Left lung (tissue), 10 donors: ENCODE data around the gene EHMT1. TPM values are rescaled to one million over a fixed set of nuclear protein-coding genes. Genes with fewer than 3 reads are reported as not detected.

Experiments
- ATAC-seq: fragments of 200-7000 bp; cut with Tn5 transposase; one replicate; pipeline ENCODE4 v1.9.1; 2020; ENCODE audit warnings: moderate library complexity
- DNase-seq, 4 donors: peaks; one replicate each; pipeline ENCODE4 v3.0.0-alpha.2; 2013 to 2020
- H3K27ac ChIP-seq, 2 donors: fragments of 200-600 bp; sonication (generic) in 1 of 2; one replicate each; pipeline versions ENCODE4 v1.5.0 to v1.8.0; 2020 to 2021
- H3K27me3 ChIP-seq, 2 donors: fragments of 200-600 bp; sonication (generic) in 1 of 2; one replicate each; pipeline versions ENCODE4 v1.5.0 to v1.8.0; 2020 to 2021
- H3K36me3 ChIP-seq, 2 donors: fragments of 200-600 bp; sonication (generic) in 1 of 2; one replicate each; pipeline versions ENCODE4 v1.5.0 to v1.8.0; 2020 to 2021
- H3K4me1 ChIP-seq, 2 donors: fragments of 200-600 bp; one replicate each; pipeline ENCODE4 v1.8.0; 2021
- H3K4me3 ChIP-seq, 2 donors: fragments of 200-600 bp; sonication (generic) in 1 of 2; one replicate each; pipeline versions ENCODE4 v1.5.0 to v1.8.0; 2020 to 2021; ENCODE audit warnings: mild to moderate bottlenecking in 1 of 2
- H3K9me3 ChIP-seq, 2 donors: fragments of 200-600 bp; sonication (generic) in 1 of 2; one replicate each; pipeline versions ENCODE4 v1.5.0 to v1.8.0; 2020 to 2021
- CTCF ChIP-seq, 2 donors: fragments of 200-600 bp; sonication (generic) in 1 of 2; IDR thresholded peaks; one replicate each; pipeline versions ENCODE4 v1.5.0 to v1.8.0; 2021; ENCODE audit warnings: antibody characterized with exemption in 2 of 2
- intact Hi-C, 2 donors: fragments of 100-400 bp; cut with DNase I; formaldehyde crosslinking; loops; one replicate each; pipeline versions ENCODE4 v1.11.2 to v1.14.2; 2022
- polyA plus RNA-seq, 6 donors: library from polyadenylated mRNA; unstranded; fragments of 120-200 nt; gene quantifications; one replicate each; pipeline ENCODE4 v1.2.1, GENCODE V29; 2013; ENCODE audit not compliant: insufficient read length in 6 of 6
- total RNA-seq, 2 donors: library from RNA; stranded (reverse); fragmentation: NEBNext Ultra II Directional; extraction: Animal tissue kit (Norgen Biotek cat#: 25700); gene quantifications; one replicate each; pipeline ENCODE4 v1.2.1, GENCODE V29; 2021
- donor health status: DM: no; HTN: yes; CAD: no.
- donor health status: DM: no; HTN: no; CAD: no.

Gene EHMT1
- total and polyA plus RNA-seq, 8 donors = 71.5 to 92.7 (median 82.7) TPM

GRCh38 chr9:137631345-137632229 is 12.8 kb downstream of the EHMT1 start:
- intact Hi-C loops = no loop called here
- H3K36me3 ChIP-seq = no peaks in the 10 kb centered on the region
- no peak for DNase-seq
- peaks cover 14 to 66% of the 10 kb centered on the region in 2 donors for H3K4me1 ChIP-seq
- no peaks in the 10 kb centered on the region for H3K27me3 ChIP-seq
- ATAC-seq = no peak
- H3K27ac ChIP-seq = no peak overlapping the region
- TF ChIP-seq CTCF (IDR thresholded peaks at IDR 0.05) = no peak
- no peaks in the 10 kb centered on the region for H3K9me3 ChIP-seq
- no peak overlapping the region for H3K4me3 ChIP-seq

- Histone ChIP-seq H3K9me3 (no peaks in the 10 kb centered on the region), H3K4me1 (peaks cover 14 to 57% of the 10 kb centered on the region in 2 donors), H3K27me3 (no peaks in the 10 kb centered on the region), H3K27ac (no peak overlapping the region), H3K36me3 (no peaks in the 10 kb centered on the region), H3K4me3 (no peak overlapping the region)
- DNase-seq (no peak), ATAC-seq (peak; percentile 13)
- intact Hi-C loops = no loop called here
- no peak for TF ChIP-seq CTCF (IDR thresholded peaks at IDR 0.05)
Measured at GRCh38 chr9:137632230-137633161, 13.7 kb downstream of the EHMT1 start.

GRCh38 chr9:137634016-137634415 is 15.2 kb downstream of the EHMT1 start:
- intact Hi-C loops = no loop called here
- DNase-seq = no peak

GRCh38 chr9:137638680-137639079 is 19.9 kb downstream of the EHMT1 start:
- H3K4me1 ChIP-seq = peaks cover 0 to 30% of the 10 kb centered on the region in 2 donors
- peak overlapping the region in 1 of 2 donors; percentile 46 for H3K27ac ChIP-seq
- H3K27me3 ChIP-seq = no peaks in the 10 kb centered on the region
- H3K4me3 ChIP-seq = no peak overlapping the region
- intact Hi-C loops = no loop called here
- ATAC-seq (no peak), DNase-seq (no peak)
- no peak for TF ChIP-seq CTCF (IDR thresholded peaks at IDR 0.05)
- no peaks in the 10 kb centered on the region for H3K9me3 ChIP-seq
- peaks cover 0 to 11% of the 10 kb centered on the region in 2 donors for H3K36me3 ChIP-seq

More at GRCh38 chr9:137634016-137634415, 15.2 kb downstream of the EHMT1 start:
- no peak for TF ChIP-seq CTCF (IDR thresholded peaks at IDR 0.05)
- Histone ChIP-seq H3K4me3 (no peak overlapping the region), H3K9me3 (no peaks in the 10 kb centered on the region), H3K4me1 (peaks cover 9 to 54% of the 10 kb centered on the region in 2 donors), H3K27ac (no peak overlapping the region), H3K36me3 (no peaks in the 10 kb centered on the region), H3K27me3 (no peaks in the 10 kb centered on the region)
- ATAC-seq = no peak
